Measurements from ENCODE around the gene PERM1.

DNA sequence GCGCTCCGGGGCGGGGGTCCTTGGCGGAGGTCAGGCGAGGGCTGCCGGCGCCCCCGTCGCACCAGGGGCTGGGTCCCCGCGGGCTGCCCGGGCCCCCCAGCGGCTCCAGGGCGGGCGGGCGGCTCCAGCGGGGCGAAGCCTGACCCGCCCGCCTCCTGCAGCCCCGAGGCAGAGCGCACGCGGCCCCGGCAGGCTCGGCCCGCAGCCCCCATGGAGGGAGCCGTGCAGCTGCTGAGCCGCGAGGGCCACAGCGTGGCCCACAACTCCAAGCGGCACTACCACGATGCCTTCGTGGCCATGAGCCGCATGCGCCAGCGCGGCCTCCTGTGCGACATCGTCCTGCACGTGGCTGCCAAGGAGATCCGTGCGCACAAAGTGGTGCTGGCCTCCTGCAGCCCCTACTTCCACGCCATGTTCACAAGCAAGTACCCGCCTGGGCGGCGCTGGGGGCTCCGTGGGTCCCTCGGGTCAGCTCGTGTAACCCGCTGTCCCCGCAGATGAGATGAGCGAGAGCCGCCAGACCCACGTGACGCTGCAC lies 20.7 kb downstream of the PERM1 start:
- no peak for TF ChIP-seq POLR2A (IDR thresholded peaks at IDR 0.05; ENCODE audit: low read length)
- TF ChIP-seq GATA1 (IDR thresholded peaks at IDR 0.05; ENCODE audit: low read depth, low read length): no peak

Data from erythroblast (primary cell).